GM21367 (cell line): Measurements from ENCODE around the gene EXOSC1.
"Not testable (repeated sequence)": the region's sequence is repeated elsewhere in the genome, so short reads cannot be mapped to it uniquely, and the experiment has no call there.

Experiments
- ATAC-seq: cut with Tn5 transposase; IDR thresholded peaks from one replicate; pipeline ENCODE4 v1.9.1; 2021; ENCODE audit not compliant: unreplicated experiment

EXOSC1 gene

GRCh38 chr10:97411406-97411805 is 34.4 kb downstream of the EXOSC1 start:
- ATAC-seq: no peak

GRCh38 chr10:97408496-97408992 is 37.3 kb downstream of the EXOSC1 start:
- no peak for ATAC-seq

DNA sequence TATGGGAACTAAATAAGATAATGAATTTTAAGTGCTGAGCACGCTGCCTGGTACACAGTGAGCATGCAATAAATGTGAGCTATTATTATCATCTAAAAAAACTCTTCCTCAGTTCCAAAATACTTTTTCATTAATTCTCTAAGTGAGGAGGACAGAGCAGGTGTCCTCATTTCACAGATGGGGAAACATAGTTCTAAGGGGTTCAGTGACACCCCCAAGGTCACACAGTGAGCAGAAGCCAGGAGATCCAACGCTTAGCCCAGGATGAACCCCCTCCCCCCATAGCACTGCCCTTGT is 37.9 kb downstream of the EXOSC1 start:
- ATAC-seq: no peak

- peak; percentile 82 for ATAC-seq
These were observed 38.4 kb downstream of the EXOSC1 start for GRCh38 chr10:97407211-97407951.

DNA sequence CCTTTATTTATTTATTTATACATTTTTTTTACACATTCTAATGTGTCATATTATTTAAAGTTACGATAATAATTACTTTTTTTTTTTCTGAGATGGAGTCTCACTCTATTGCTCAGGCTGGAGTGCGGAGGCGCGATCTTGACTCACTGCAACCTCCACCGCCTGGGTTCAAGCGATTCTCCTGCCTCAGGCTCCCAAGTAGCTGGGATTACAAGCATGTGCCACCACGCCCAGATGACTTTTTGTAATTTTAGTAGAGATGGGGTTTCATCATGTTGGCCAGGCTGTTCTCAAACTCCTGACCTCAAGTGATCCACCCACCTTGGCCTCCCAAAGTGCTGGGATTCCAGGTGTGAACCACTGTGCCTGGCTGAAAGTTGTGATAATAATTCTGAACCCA is 39.3 kb downstream of the EXOSC1 start:
- ATAC-seq: not testable (repeated sequence)

DNA sequence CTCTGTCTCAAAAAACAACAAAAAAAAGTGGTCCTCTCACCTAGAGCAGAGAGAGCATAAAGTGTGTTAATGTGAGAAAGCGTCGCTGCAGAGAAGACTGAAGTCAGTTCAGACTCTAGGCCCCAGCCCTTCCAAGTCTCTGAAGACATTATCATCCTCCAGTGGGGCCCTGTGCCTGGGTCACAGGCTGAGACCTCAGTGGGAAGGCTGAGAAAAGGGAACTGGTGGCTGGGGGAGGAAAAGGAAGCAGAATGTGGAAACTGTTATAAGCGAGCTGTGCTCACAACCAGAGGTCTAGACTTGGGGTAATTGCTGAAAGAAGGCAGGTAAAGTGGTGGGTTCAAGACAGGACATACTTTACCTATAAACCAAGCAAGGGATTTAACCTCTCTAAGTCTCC is 39.7 kb downstream of the EXOSC1 start:
- no peak for ATAC-seq

GRCh38 chr10:97404044-97404443 is 41.8 kb downstream of the EXOSC1 start:
- ATAC-seq: no peak

- no peak for ATAC-seq
These were observed 44.3 kb downstream of the EXOSC1 start for GRCh38 chr10:97401455-97401919.

GRCh38 chr10:97400665-97401454 is 44.9 kb downstream of the EXOSC1 start, which contains the start of gene RRP12:
RRP12 (minus strand) TSS chr10:97401340; CDS start chr10:97401231, 109 bp downstream.
- peak; percentile 94 for ATAC-seq

GRCh38 chr10:97399843-97400545 is 45.8 kb downstream of the EXOSC1 start:
- no peak for ATAC-seq

- ATAC-seq: no peak
These were observed 49.8 kb downstream of the EXOSC1 start for GRCh38 chr10:97396056-97396455.

DNA sequence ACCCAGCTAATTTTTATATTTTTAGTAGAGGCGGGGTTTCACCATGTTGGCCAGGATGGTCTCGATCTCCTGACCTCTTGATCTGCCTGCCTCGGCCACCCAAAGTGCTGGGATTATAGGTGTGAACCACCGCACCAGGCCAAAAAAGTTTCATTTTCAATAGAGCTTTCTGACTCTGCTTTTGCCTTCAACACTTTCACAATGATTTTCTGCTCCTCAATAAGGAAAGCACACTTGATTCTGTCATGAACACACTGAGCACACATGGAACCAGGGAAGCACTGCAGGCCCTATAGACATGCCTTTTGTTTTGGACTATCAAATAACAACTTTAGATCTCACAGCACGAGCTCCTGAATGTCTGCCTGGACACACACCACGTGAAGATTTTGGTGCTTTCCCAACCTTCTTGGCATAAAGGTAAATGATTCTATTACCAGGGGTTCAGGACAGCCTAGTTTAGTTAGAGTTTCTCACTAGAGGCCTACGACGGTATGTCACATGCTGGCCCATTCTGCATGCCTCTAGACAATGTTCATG is 52.7 kb downstream of the EXOSC1 start:
- ATAC-seq: no peak

DNA sequence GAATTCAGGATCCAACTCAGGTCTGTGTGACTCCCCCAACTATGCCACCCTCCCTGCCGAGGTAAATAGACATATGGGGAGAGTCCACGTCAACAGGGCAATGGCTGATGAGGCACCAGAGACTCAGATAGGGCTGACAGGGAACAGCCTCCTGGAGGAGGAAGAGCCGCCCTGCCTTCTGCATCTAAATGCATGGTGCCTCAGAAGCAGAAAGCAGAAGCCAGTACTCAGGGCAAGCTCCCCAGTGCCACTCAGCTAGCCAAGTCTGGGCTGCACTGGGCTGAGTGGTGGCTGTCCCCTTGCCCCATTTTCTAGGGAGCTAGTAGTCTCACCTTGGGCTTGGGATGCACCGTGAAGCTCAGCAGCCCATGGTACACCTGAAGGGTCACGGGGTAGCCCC is 55.7 kb downstream of the EXOSC1 start:
- ATAC-seq: no peak

DNA sequence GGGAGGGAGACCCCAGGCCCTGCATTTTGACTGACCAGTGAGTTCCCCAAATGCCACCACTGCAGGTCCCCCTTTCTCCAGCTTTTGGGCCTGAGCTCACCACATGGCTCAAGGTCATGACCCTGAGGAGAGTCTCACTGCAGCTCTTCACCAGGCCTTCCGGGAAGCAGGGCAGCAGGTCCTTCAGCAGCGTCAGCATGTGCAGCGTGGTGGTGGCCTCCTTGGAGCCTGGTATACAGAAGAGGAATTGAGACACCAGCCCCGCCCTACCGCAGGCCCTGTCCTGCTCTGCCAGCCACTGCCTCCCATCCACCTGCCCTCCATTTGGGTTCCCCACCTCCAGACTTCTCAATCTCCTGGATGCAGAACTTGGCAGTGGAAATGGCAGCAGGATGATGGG is 57.7 kb downstream of the EXOSC1 start:
- no peak for ATAC-seq
